Loucy (cell line): ENCODE data around the gene DOP1A.

Source experiments
- EZH2phosphoT487 ChIP-seq: fragments of 200-600 bp; IDR thresholded peaks from 2 replicates; pipeline ENCODE4 v1.6.1; 2018; ENCODE audit warnings: antibody characterized with exemption, mild to moderate bottlenecking, moderate library complexity, borderline replicate concordance
- TF ChIP-seq, protein P1 (sequence below): fragments of 200-600 bp; sonication (generic); conservative IDR thresholded peaks from 2 replicates; pipeline ENCODE4 v1.5.1; 2014; ENCODE audit warnings: mild to moderate bottlenecking, antibody characterized with exemption, low read length

DNA sequence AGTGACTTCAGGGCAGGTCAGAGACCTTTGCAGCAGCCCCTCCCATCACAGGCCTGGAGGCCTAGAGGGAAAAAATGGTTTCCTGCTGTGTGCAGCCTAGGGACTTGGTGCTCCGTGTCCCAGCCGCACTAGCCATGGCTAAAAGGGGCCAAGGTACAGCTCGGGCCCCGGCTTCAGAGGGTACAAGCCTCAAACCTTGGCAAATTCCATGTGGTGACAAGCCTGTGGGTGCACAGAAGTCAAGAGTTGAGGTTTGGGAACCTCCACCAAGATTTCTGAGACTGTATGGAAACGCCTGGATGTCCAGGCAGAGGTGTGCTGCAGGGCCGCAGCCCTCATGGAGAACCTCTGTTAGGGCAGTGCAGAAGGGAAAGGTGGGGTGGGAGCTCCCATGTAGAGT lies 35.8 kb upstream of the DOP1A start:
- TF ChIP-seq, protein P1, sequence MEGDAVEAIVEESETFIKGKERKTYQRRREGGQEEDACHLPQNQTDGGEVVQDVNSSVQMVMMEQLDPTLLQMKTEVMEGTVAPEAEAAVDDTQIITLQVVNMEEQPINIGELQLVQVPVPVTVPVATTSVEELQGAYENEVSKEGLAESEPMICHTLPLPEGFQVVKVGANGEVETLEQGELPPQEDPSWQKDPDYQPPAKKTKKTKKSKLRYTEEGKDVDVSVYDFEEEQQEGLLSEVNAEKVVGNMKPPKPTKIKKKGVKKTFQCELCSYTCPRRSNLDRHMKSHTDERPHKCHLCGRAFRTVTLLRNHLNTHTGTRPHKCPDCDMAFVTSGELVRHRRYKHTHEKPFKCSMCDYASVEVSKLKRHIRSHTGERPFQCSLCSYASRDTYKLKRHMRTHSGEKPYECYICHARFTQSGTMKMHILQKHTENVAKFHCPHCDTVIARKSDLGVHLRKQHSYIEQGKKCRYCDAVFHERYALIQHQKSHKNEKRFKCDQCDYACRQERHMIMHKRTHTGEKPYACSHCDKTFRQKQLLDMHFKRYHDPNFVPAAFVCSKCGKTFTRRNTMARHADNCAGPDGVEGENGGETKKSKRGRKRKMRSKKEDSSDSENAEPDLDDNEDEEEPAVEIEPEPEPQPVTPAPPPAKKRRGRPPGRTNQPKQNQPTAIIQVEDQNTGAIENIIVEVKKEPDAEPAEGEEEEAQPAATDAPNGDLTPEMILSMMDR: no peak
- TF ChIP-seq EZH2phosphoT487: no peak
